GM12878 (cell line): ENCODE results near the gene GINS1. TPM values are rescaled to one million over a fixed set of nuclear protein-coding genes. Genes with fewer than 3 reads are reported as not detected.

Experiments used
- ATAC-seq: fragments of 200-7000 bp; cut with Tn5 transposase; 3 replicates; pipeline ENCODE4 v1.9.1; 2020; ENCODE audit warnings: mild to moderate bottlenecking, moderate library complexity
- BruUV-seq: library from RNA; stranded (reverse); fragments of 400-500 nt; replicated peaks from 2 replicates; lab custom pipeline; 2021; lab: Mats Ljungman, UMichigan
- CTCF ChIA-PET: fragments of 300-600 bp; sonication (Branson Sonifier 250); formaldehyde crosslinking; extraction: SDS; loops from one replicate; lab custom pipeline; 2021; ENCODE audit warnings: inconsistent platforms; lab: Yijun Ruan, JAX
- POLR2A ChIA-PET: fragments of 350-600 bp; formaldehyde crosslinking; extraction: SDS; loops from one replicate; lab custom pipeline; 2021; ENCODE audit warnings: inconsistent platforms; lab: Charles Lee
- RAD21 ChIA-PET: fragments of 300-600 bp; sonication (Branson Sonifier 250); formaldehyde crosslinking; loops from one replicate; lab custom pipeline; 2023; ENCODE audit warnings: antibody characterized with exemption; ENCODE audit not compliant: unreplicated experiment; lab: Charles Lee
- SMC1A ChIA-PET: fragments of 300-600 bp; sonication (Branson Sonifier 250); formaldehyde crosslinking; loops from one replicate; lab custom pipeline; 2023; ENCODE audit not compliant: unreplicated experiment, uncharacterized antibody; lab: Charles Lee
- DNase-seq: peaks from one replicate; pipeline ENCODE4 v3.0.0-alpha.2; 2011; ENCODE audit warnings: low read depth, low spot score
- FAIRE-seq: peaks from 3 replicates; lab custom pipeline; 2011; peaks lifted over from hg19 to GRCh38; lab: Jason Lieb, UNC
- H2AFZ ChIP-seq: 2 replicates; pipeline ENCODE4 v1.6.0; 2011; ENCODE audit warnings: low read depth, low read length, control low read depth; ENCODE audit not compliant: control insufficient read depth
- H3K27ac ChIP-seq: 2 replicates; pipeline ENCODE4 v1.5.1; 2011; ENCODE audit warnings: control low read depth; ENCODE audit not compliant: control insufficient read depth, insufficient read depth
- H3K27me3 ChIP-seq, 2 experiments: replicated peaks in 1 of 2; 2 replicates each; pipeline versions ENCODE4 v1.6.0 to v1.6.1; 2011; ENCODE audit warnings: low read length in 1 of 2; ENCODE audit not compliant: control insufficient read depth in 2 of 2, insufficient read depth in 2 of 2
- H3K36me3 ChIP-seq, 2 experiments: 2 replicates each; pipeline ENCODE4 v1.5.1; 2011; ENCODE audit warnings: low read length in 1 of 2; ENCODE audit not compliant: control insufficient read depth in 2 of 2, insufficient read depth in 2 of 2
- H3K4me1 ChIP-seq: 2 replicates; pipeline ENCODE4 v1.6.1; 2011; ENCODE audit warnings: mild to moderate bottlenecking, low read length, moderate library complexity, mixed read lengths; ENCODE audit not compliant: control insufficient read depth, insufficient read depth
- H3K4me2 ChIP-seq: 2 replicates; pipeline ENCODE4 v1.6.0; 2011; ENCODE audit warnings: control low read depth; ENCODE audit not compliant: control insufficient read depth, insufficient read depth
- H3K4me3 ChIP-seq: fragments of 200-600 bp; sonication (generic); 2 replicates; pipeline ENCODE4 v1.5.1; 2016
- H3K79me2 ChIP-seq: 2 replicates; pipeline ENCODE4 v1.6.0; 2011; ENCODE audit warnings: low read length; ENCODE audit not compliant: control insufficient read depth, insufficient read depth
- H3K9ac ChIP-seq: 2 replicates; pipeline ENCODE4 v1.8.0; 2011; ENCODE audit warnings: low read length, control low read depth, mixed read lengths; ENCODE audit not compliant: control insufficient read depth, insufficient read depth
- H3K9me3 ChIP-seq: replicated peaks from 3 replicates; pipeline ENCODE4 v1.5.1; 2011; ENCODE audit warnings: mild to moderate bottlenecking, low read length; ENCODE audit not compliant: control insufficient read depth, insufficient read depth
- H4K20me1 ChIP-seq: 2 replicates; pipeline ENCODE4 v1.6.0; 2011; ENCODE audit not compliant: control insufficient read depth, insufficient read depth
- ATF7 ChIP-seq: fragments of 450-650 bp; IDR thresholded peaks from 2 replicates; pipeline ENCODE4 v1.6.1; 2016; ENCODE audit warnings: low read depth, mild to moderate bottlenecking
- CBX5 ChIP-seq: sonication (generic); IDR thresholded peaks from 2 replicates; pipeline ENCODE4 v1.6.1; 2016; ENCODE audit warnings: low read depth, moderate library complexity, mild to moderate bottlenecking, inconsistent platforms
- CHD4 ChIP-seq: fragments of 200-600 bp; sonication (generic); IDR thresholded peaks from 2 replicates; pipeline ENCODE4 v1.6.1; 2016; ENCODE audit warnings: mild to moderate bottlenecking
- HSF1 ChIP-seq: fragments of 150-350 bp; IDR thresholded peaks from 2 replicates; pipeline ENCODE4 v1.6.1; 2014; ENCODE audit warnings: mild to moderate bottlenecking, low read depth, low read length
- JUNB ChIP-seq: IDR thresholded peaks from 2 replicates; pipeline ENCODE4 v1.6.1; 2016; ENCODE audit warnings: antibody characterized with exemption, mild to moderate bottlenecking
- KAT2A ChIP-seq: conservative IDR thresholded peaks from 2 replicates; pipeline ENCODE4 v1.6.1; 2011; ENCODE audit warnings: low read depth, low read length; ENCODE audit not compliant: control insufficient read depth
- KLF5 ChIP-seq: fragments of 450-650 bp; IDR thresholded peaks from 2 replicates; pipeline ENCODE4 v1.6.1; 2014; ENCODE audit warnings: mild to moderate bottlenecking; ENCODE audit not compliant: partially characterized antibody
- MLLT1 ChIP-seq: fragments of 450-650 bp; IDR thresholded peaks from 2 replicates; pipeline ENCODE4 v1.6.1; 2016; ENCODE audit warnings: mild to moderate bottlenecking
- MXI1 ChIP-seq: fragments of 150-350 bp; IDR thresholded peaks from 2 replicates; pipeline ENCODE4 v1.6.1; 2011; ENCODE audit warnings: low read depth, mild to moderate bottlenecking, inconsistent platforms, low read length, improper control_type of control experiment
- NR2C1 ChIP-seq: fragments of 450-650 bp; IDR thresholded peaks from 2 replicates; pipeline ENCODE4 v1.6.1; 2017; ENCODE audit warnings: antibody characterized with exemption, mild to moderate bottlenecking, moderate library complexity
- NR2C2 ChIP-seq: IDR thresholded peaks from 2 replicates; pipeline ENCODE4 v1.6.1; 2011; ENCODE audit warnings: borderline replicate concordance, low read depth; ENCODE audit not compliant: control insufficient read depth, insufficient read length
- PKNOX1 ChIP-seq: fragments of 450-650 bp; IDR thresholded peaks from 2 replicates; pipeline ENCODE4 v1.6.1; 2016; ENCODE audit warnings: mild to moderate bottlenecking
- POLR2AphosphoS2 ChIP-seq: IDR thresholded peaks from 2 replicates; pipeline ENCODE4 v1.6.1; 2011; ENCODE audit warnings: low read depth, mild to moderate bottlenecking, low read length, improper control_type of control experiment, moderate library complexity
- RFX5 ChIP-seq: IDR thresholded peaks from 2 replicates; pipeline ENCODE4 v1.6.1; 2011; ENCODE audit warnings: low read depth, low read length, improper control_type of control experiment
- SPI1 ChIP-seq: IDR thresholded peaks from 2 replicates; pipeline ENCODE4 v1.6.1; 2011; ENCODE audit warnings: low read depth, mild to moderate bottlenecking, low read length, moderate library complexity, borderline replicate concordance; ENCODE audit not compliant: insufficient read depth
- SRF ChIP-seq, 2 experiments: IDR thresholded peaks; 2 replicates each; pipeline ENCODE4 v1.6.1; 2011; ENCODE audit warnings: low read depth in 2 of 2, low read length in 2 of 2, mild to moderate bottlenecking in 1 of 2, moderate library complexity in 1 of 2
- WRNIP1 ChIP-seq: IDR thresholded peaks from 2 replicates; pipeline ENCODE4 v1.6.1; 2011; ENCODE audit warnings: low read depth, low read length, improper control_type of control experiment, borderline replicate concordance
- ZNF622 ChIP-seq: fragments of 450-650 bp; IDR thresholded peaks from 2 replicates; pipeline ENCODE4 v1.6.1; 2017; ENCODE audit warnings: mild to moderate bottlenecking, inconsistent platforms
- whole genome bisulfite sequencing: methylation state at CpG from one replicate; pipeline ENCODE4 v1.1.6; 2016; ENCODE audit warnings: low lambda C conversion rate; ENCODE audit not compliant: insufficient replicate concordance, insufficient coverage; ENCODE audit errors: missing lambda C conversion rate; 5-methylcytosine and 5-hydroxymethylcytosine counted together
- in situ Hi-C: fragments of 300-500 bp; cut with MboI; formaldehyde crosslinking; loops from 9 replicates; pipeline ENCODE4 v1.14.3; 2018; ENCODE audit warnings: mixed read lengths
- intact Hi-C: fragments of 100-400 bp; cut with micrococcal nuclease; formaldehyde crosslinking; loops from one replicate; pipeline ENCODE4 v1.14.2; 2022; ENCODE audit not compliant: unreplicated experiment
- polyA plus RNA-seq, 11 experiments: library from polyadenylated mRNA; depleted of rRNA in 4 of 11; unstranded in 6 of 11; stranded (reverse) in 5 of 11; fragments of >200 nt; fragmentation: Nextera tagmentation in 4 of 11; fragmentation: Illumina TruSeq in 1 of 11; extraction: Ambion mirVana in 4 of 11; extraction: Trizol in 1 of 11; gene quantifications; 1 replicate in 1 of 11; 2 replicates in 10 of 11; pipeline versions ENCODE4 v1.2.1 to v1.2.3, GENCODE V29; 2011 to 2016; ENCODE audit warnings: inconsistent platforms in 2 of 11, missing spikeins in 2 of 11, low read depth in 1 of 11
- total RNA-seq, 4 experiments: library from RNA; depleted of rRNA in 3 of 4; stranded (reverse); fragments of >200 nt in 3 of 4; fragmentation: Illumina TruSeq in 1 of 4; extraction: Trizol in 1 of 4; gene quantifications; 2 replicates each; pipeline versions ENCODE4 v1.2.1 to v1.2.3, GENCODE V29; 2013 to 2021
- TF ChIP-seq, protein P1 (sequence below): IDR thresholded peaks from 2 replicates; pipeline ENCODE4 v1.6.1; 2012; ENCODE audit warnings: low read depth, low read length, improper control_type of control experiment

Gene GINS1
- total and polyA plus RNA-seq, 10 of the 15 experiments (the other 5 are each of a cell fraction or from before 2014, with no cell fraction given): 13.0 to 44.6 (median 30.3) TPM

DNA sequence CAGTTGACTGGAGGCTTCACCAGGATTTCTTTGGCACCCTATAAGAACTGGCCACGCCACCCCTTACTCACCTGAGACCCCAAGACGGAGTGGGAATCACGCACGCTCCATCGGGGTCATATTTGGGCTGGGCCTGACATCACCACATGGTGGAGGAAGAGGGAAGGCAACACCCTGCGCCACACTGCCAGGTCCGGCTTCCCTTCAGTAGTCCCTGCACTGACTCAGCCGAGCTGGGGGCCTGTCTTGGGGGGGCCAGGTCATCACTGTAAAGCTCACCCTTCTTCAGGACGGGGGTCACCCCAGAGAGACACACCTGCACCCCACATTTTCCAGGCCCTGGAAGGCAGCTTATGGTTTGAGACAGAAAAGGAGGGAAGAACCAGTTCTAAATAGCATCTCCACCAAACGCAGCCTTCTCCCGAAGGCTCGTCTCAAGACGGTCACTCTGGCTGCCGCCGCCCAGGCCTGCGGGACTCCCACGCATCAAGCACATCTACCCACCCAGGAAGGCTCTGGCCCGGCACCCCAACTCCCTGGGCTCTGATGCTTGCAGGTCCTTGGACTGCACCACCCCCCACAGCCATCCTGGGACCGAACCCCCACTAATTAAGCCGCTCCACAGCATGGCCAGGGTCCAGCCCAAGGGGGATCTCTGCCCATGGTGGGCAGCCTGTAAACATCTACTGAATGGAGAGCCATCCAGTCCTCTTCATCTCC is 51.8 kb downstream of the GINS1 start (continued):
- TF ChIP-seq SPI1: no peak
- no peak for TF ChIP-seq JUNB
- no peak for TF ChIP-seq RFX5
- TF ChIP-seq KAT2A: no peak
- TF ChIP-seq CHD4: no peak
- TF ChIP-seq MXI1: no peak
- TF ChIP-seq SRF (IDR thresholded peaks at IDR 0.05; ENCODE audit: low read depth in 2 of 2, low read length in 2 of 2): no peak
- TF ChIP-seq KLF5: no peak
- no peak for TF ChIP-seq ZNF622
- TF ChIP-seq NR2C2: no peak

GRCh38 chr20:25459916-25460535 is 52.6 kb downstream of the GINS1 start:
- SMC1A ChIA-PET: no interaction called here
- Histone ChIP-seq H3K4me1 (no peaks in the 10 kb centered on the region), H3K4me3 (no peak overlapping the region), H3K79me2 (no peaks in the 10 kb centered on the region), H3K27me3 (no peaks in the 10 kb centered on the region; a peak in 1 of 4 replicates), H3K4me2 (no peak overlapping the region), H3K9me3 (no peaks in the 10 kb centered on the region), H3K36me3 (no peaks in the 10 kb centered on the region), H4K20me1 (no peaks in the 10 kb centered on the region), H3K27ac (no peak overlapping the region), H2AFZ (no peak overlapping the region), H3K9ac (no peak overlapping the region)
- ATAC-seq (no peak), FAIRE-seq (no peak), DNase-seq (no peak)
- CTCF ChIA-PET: no interaction called here
- BruUV-seq: no TSS peak
- no peak for TF ChIP-seq PKNOX1
- TF ChIP-seq CBX5: no peak
- no peak for TF ChIP-seq HSF1
- no peak for TF ChIP-seq MLLT1
- TF ChIP-seq NR2C1: no peak
- TF ChIP-seq, protein P1, sequence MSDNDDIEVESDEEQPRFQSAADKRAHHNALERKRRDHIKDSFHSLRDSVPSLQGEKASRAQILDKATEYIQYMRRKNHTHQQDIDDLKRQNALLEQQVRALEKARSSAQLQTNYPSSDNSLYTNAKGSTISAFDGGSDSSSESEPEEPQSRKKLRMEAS: no peak
- no peak for TF ChIP-seq ATF7
- no peak for TF ChIP-seq WRNIP1
- TF ChIP-seq POLR2AphosphoS2: no peak
- intact Hi-C loops (no loop called here), in situ Hi-C loops (loop anchor here (10.0 kb wide), 1 partner anchor 55 kb away; no protein-coding TSS in a partner anchor)
- RAD21 ChIA-PET: no interaction called here
- WGBS: 16% methylated on average over 11 of the region's 12 CpGs
- POLR2A ChIA-PET: no interaction called here
